HCT116 (cell line): ENCODE measurements around the gene TERT.

Experiments
- ATF3 ChIP-seq: IDR thresholded peaks from 2 replicates; pipeline ENCODE4 v1.6.1; 2012
- CBX3 ChIP-seq: IDR thresholded peaks from 2 replicates; pipeline ENCODE4 v1.6.1; 2012; ENCODE audit warnings: low read depth
- CTCF ChIP-seq, 3 experiments: fragments of 200-600 bp in 1 of 3; sonication (generic) in 1 of 3; IDR thresholded peaks in 2 of 3; conservative IDR thresholded peaks in 1 of 3; 2 replicates each; pipeline ENCODE4 v1.5.1; 2012 to 2017; ENCODE audit warnings: low read depth in 2 of 3, low read length in 2 of 3, antibody characterized with exemption in 1 of 3, borderline replicate concordance in 1 of 3, control low read depth in 1 of 3, mild to moderate bottlenecking in 1 of 3, mixed read lengths in 1 of 3, mixed run types in 1 of 3, moderate library complexity in 1 of 3; ENCODE audit not compliant: insufficient read depth in 1 of 3
- ELF1 ChIP-seq: IDR thresholded peaks from 2 replicates; pipeline ENCODE4 v1.6.1; 2012; ENCODE audit warnings: low read depth, borderline replicate concordance
- EZH2 ChIP-seq: fragments of 200-600 bp; sonication (generic); IDR thresholded peaks from 2 replicates; pipeline ENCODE4 v1.6.1; 2017; ENCODE audit warnings: antibody characterized with exemption, mixed run types
- POLR2A ChIP-seq: IDR thresholded peaks from 2 replicates; pipeline ENCODE4 v1.7.0; 2011; ENCODE audit warnings: borderline replicate concordance; ENCODE audit not compliant: insufficient read depth, insufficient read length; ENCODE audit errors: extremely low read depth
- POLR2AphosphoS5 ChIP-seq: IDR thresholded peaks from 2 replicates; pipeline ENCODE4 v1.6.1; 2011; ENCODE audit warnings: mild to moderate bottlenecking, low read depth, low read length, moderate library complexity
- RAD21 ChIP-seq: IDR thresholded peaks from 2 replicates; pipeline ENCODE4 v1.6.1; 2012; ENCODE audit warnings: low read depth, mild to moderate bottlenecking
- REST ChIP-seq: IDR thresholded peaks from 2 replicates; pipeline ENCODE4 v1.6.1; 2012; ENCODE audit warnings: low read depth

GRCh38 chr5:1274471-1274870 lies 20.4 kb downstream of the TERT start:
- TF ChIP-seq RAD21: no peak
- TF ChIP-seq CTCF (IDR thresholded peaks at IDR 0.05 in 2 of 3, conservative IDR thresholded peaks at IDR 0.05 in 1 of 3; ENCODE audit: borderline replicate concordance in 1 of 3, insufficient read depth in 1 of 3, low read depth in 2 of 3, low read length in 2 of 3): no peak
- TF ChIP-seq REST: no peak
- no peak for TF ChIP-seq ATF3
- no peak for TF ChIP-seq EZH2
- no peak for TF ChIP-seq POLR2AphosphoS5
- no peak for TF ChIP-seq POLR2A
- no peak for TF ChIP-seq ELF1
- no peak for TF ChIP-seq CBX3
